ENCODE measurements around the gene NACC2.

The NACC2 gene

GRCh38 chr9:136133959-136134484 lies 38.9 kb upstream of the NACC2 start:
- H3K27ac ChIP-seq (ENCODE audit: low read length), result no peak overlapping the region
- peaks cover 86% of the 10 kb centered on the region for H3K27me3 ChIP-seq (replicated peaks; ENCODE audit: insufficient read depth, low read length)
- no peaks in the 10 kb centered on the region for H3K79me2 ChIP-seq (ENCODE audit: low read length)
- H3K9me3 ChIP-seq (replicated peaks; ENCODE audit: insufficient read depth, low read length), result no peaks in the 10 kb centered on the region
- H2AFZ ChIP-seq (ENCODE audit: low read length), result no peak overlapping the region
- H3F3A ChIP-seq (ENCODE audit: insufficient read depth, low read length), result no peaks in the 10 kb centered on the region
- no peak for DNase-seq
- no peak overlapping the region for H3K4me2 ChIP-seq (ENCODE audit: low read depth, low read length)
- TF ChIP-seq EZH2phosphoT487 (IDR thresholded peaks at IDR 0.05; ENCODE audit: low read length), result no peak
- no peak for TF ChIP-seq EZH2 (optimal IDR thresholded peaks at IDR 0.05; ENCODE audit: low read depth, low read length)
- TF ChIP-seq, protein P1, sequence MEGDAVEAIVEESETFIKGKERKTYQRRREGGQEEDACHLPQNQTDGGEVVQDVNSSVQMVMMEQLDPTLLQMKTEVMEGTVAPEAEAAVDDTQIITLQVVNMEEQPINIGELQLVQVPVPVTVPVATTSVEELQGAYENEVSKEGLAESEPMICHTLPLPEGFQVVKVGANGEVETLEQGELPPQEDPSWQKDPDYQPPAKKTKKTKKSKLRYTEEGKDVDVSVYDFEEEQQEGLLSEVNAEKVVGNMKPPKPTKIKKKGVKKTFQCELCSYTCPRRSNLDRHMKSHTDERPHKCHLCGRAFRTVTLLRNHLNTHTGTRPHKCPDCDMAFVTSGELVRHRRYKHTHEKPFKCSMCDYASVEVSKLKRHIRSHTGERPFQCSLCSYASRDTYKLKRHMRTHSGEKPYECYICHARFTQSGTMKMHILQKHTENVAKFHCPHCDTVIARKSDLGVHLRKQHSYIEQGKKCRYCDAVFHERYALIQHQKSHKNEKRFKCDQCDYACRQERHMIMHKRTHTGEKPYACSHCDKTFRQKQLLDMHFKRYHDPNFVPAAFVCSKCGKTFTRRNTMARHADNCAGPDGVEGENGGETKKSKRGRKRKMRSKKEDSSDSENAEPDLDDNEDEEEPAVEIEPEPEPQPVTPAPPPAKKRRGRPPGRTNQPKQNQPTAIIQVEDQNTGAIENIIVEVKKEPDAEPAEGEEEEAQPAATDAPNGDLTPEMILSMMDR (IDR thresholded peaks at IDR 0.05; ENCODE audit: low read length), result no peak
- H3K9me2 ChIP-seq (replicated peaks; ENCODE audit: insufficient read depth, low read length), result no peaks in the 10 kb centered on the region
- H3K4me3 ChIP-seq (ENCODE audit: low read length), result no peak overlapping the region
- no peaks in the 10 kb centered on the region for H3K36me3 ChIP-seq (replicated peaks; ENCODE audit: insufficient read depth, low read length)
- no peak overlapping the region for H3K9ac ChIP-seq (ENCODE audit: low read length)
- no peaks in the 10 kb centered on the region for H3K4me1 ChIP-seq (ENCODE audit: low read length)
- H4K20me1 ChIP-seq (ENCODE audit: insufficient read depth, low read length), result no peaks in the 10 kb centered on the region

DNA sequence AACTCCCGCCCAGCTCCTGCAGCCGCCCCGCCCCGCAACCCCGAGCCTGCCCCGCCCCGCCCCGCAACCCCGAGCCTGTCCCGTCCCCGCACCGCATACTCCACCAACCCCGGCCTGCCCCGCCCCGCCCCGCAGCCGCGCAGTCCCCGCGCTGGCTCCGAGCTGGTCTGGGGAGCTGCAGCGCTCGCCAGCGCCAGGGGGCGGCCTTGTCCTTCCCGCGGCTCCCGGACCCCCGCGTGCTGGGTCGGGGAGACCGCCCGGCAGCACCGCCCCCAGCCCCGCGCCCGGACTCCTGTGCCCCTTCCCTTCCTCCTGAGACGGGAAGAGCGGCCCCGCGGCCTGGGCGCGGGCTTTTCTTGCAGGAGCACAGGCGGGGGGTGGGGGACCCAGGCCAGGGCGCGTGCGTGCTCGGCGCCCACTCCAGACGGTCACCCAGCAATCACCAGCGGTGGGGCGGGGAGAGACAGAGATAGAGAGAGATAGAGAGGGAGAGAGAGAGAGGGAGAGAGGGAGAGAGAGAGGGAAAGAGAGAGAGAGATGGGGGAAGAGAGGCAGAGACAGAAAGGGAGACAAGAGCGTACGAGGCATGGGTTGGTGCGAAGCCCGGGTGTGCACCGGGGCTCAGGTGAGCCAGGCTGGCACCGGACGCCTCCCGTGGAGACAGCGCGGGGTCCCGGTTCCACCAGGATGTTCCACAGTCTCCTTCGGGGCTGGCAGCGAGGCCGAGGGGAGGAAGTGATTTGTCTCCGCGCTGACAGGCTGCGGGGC lies 38.3 kb upstream of the NACC2 start:
- Histone ChIP-seq H3K9me2 (replicated peaks; ENCODE audit: insufficient read depth, low read length) (no peaks in the 10 kb centered on the region), H3F3A (ENCODE audit: insufficient read depth, low read length) (no peaks in the 10 kb centered on the region), H3K9ac (ENCODE audit: low read length) (no peak overlapping the region), H3K36me3 (replicated peaks; ENCODE audit: insufficient read depth, low read length) (no peaks in the 10 kb centered on the region), H3K4me2 (ENCODE audit: low read depth, low read length) (no peak overlapping the region), H2AFZ (ENCODE audit: low read length) (no peak overlapping the region), H3K9me3 (replicated peaks; ENCODE audit: insufficient read depth, low read length) (no peaks in the 10 kb centered on the region), H3K4me1 (ENCODE audit: low read length) (no peaks in the 10 kb centered on the region), H3K79me2 (ENCODE audit: low read length) (no peaks in the 10 kb centered on the region), H3K27me3 (replicated peaks; ENCODE audit: insufficient read depth, low read length) (peaks cover 86% of the 10 kb centered on the region), H4K20me1 (ENCODE audit: insufficient read depth, low read length) (no peaks in the 10 kb centered on the region), H3K27ac (ENCODE audit: low read length) (no peak overlapping the region), H3K4me3 (ENCODE audit: low read length) (no peak overlapping the region)
- TF ChIP-seq, protein P1 (IDR thresholded peaks at IDR 0.05; ENCODE audit: low read length), result no peak
- TF ChIP-seq EZH2 (optimal IDR thresholded peaks at IDR 0.05; ENCODE audit: low read depth, low read length) (no peak), EZH2phosphoT487 (IDR thresholded peaks at IDR 0.05; ENCODE audit: low read length) (no peak)
- DNase-seq, result no peak

- H3K4me3 ChIP-seq (ENCODE audit: low read length), result no peak overlapping the region
- TF ChIP-seq EZH2phosphoT487 (IDR thresholded peaks at IDR 0.05; ENCODE audit: low read length) (no peak), EZH2 (optimal IDR thresholded peaks at IDR 0.05; ENCODE audit: low read depth, low read length) (no peak)
- TF ChIP-seq, protein P1 (IDR thresholded peaks at IDR 0.05; ENCODE audit: low read length), result no peak
Measured at GRCh38 chr9:136132512-136133050, 37.5 kb upstream of the NACC2 start.

More at GRCh38 chr9:136132512-136133050, 37.5 kb upstream of the NACC2 start:
- Histone ChIP-seq H2AFZ (ENCODE audit: low read length) (no peak overlapping the region), H3K27ac (ENCODE audit: low read length) (no peak overlapping the region), H3K36me3 (replicated peaks; ENCODE audit: insufficient read depth, low read length) (no peaks in the 10 kb centered on the region), H4K20me1 (ENCODE audit: insufficient read depth, low read length) (no peaks in the 10 kb centered on the region), H3F3A (ENCODE audit: insufficient read depth, low read length) (no peaks in the 10 kb centered on the region), H3K9me3 (replicated peaks; ENCODE audit: insufficient read depth, low read length) (no peaks in the 10 kb centered on the region), H3K4me1 (ENCODE audit: low read length) (no peaks in the 10 kb centered on the region), H3K27me3 (replicated peaks; ENCODE audit: insufficient read depth, low read length) (peaks cover 87% of the 10 kb centered on the region), H3K79me2 (ENCODE audit: low read length) (no peaks in the 10 kb centered on the region), H3K9me2 (replicated peaks; ENCODE audit: insufficient read depth, low read length) (no peaks in the 10 kb centered on the region), H3K9ac (ENCODE audit: low read length) (no peak overlapping the region), H3K4me2 (ENCODE audit: low read depth, low read length) (no peak overlapping the region)
- no peak for DNase-seq

All from MM.1S (cell line).